HUES64 (cell line): ENCODE results near the gene CRTAC1.

Experiments
- H3K27ac ChIP-seq: 2 replicates; pipeline ENCODE4 v1.7.0; 2013; ENCODE audit warnings: low read depth, low read length, inconsistent platforms
- H3K27me3 ChIP-seq: 2 replicates; pipeline ENCODE4 v1.6.1; 2013; ENCODE audit warnings: mild to moderate bottlenecking, low read length; ENCODE audit not compliant: insufficient read depth
- H3K36me3 ChIP-seq: 2 replicates; pipeline ENCODE4 v1.6.1; 2013; ENCODE audit warnings: mild to moderate bottlenecking, low read length; ENCODE audit not compliant: insufficient read depth
- H3K4me1 ChIP-seq: 2 replicates; pipeline ENCODE4 v1.6.1; 2013; ENCODE audit warnings: mild to moderate bottlenecking, low read length, moderate library complexity; ENCODE audit not compliant: insufficient read depth
- H3K4me3 ChIP-seq: 2 replicates; pipeline ENCODE4 v1.5.1; 2013; ENCODE audit warnings: mild to moderate bottlenecking, low read length, moderate library complexity
- H3K9ac ChIP-seq: 2 replicates; pipeline ENCODE4 v1.6.1; 2013; ENCODE audit warnings: mild to moderate bottlenecking, low read depth, low read length
- H3K9me3 ChIP-seq: 2 replicates; pipeline ENCODE4 v1.6.1; 2013; ENCODE audit warnings: low read depth, low read length; ENCODE audit not compliant: insufficient read depth
- WGBS: fragments of 150-250, 120-280 bp; methylation state at CpG from one replicate; pipeline ENCODE4 v1.1.7; 2013; ENCODE audit warnings: missing lambda C conversion rate; 5-methylcytosine and 5-hydroxymethylcytosine counted together

CRTAC1 gene

GRCh38 chr10:97820096-97820704 is 210.2 kb downstream of the CRTAC1 start:
- WGBS: 99% methylated on average over 6 of the region's 8 CpGs

DNA sequence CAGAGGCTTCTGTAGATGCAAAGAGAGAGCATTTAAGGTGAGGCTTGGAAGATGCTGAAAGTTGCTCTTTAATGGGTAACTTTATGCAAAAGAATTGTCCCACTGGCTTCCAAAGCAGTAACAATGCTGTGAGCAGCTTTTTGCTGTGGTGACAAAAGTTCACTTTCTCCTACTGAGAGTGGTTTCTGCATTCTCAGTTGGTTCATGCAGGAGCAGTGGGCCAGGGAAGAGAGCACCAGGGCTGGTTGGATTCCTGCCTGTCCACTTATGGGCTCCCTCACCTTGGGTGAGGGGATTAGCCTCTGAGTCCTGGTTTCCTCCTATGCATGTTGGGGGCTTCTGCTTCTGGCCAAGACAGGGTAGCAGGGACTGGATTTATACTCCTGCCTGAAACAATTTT is 211.8 kb downstream of the CRTAC1 start:
- Histone ChIP-seq H3K27ac (no peak overlapping the region), H3K9ac (no peak overlapping the region), H3K4me3 (no peak overlapping the region), H3K4me1 (peaks cover 12% of the 10 kb centered on the region; the same call in 1 of the 2 replicates), H3K36me3 (no peaks in the 10 kb centered on the region), H3K27me3 (no peaks in the 10 kb centered on the region), H3K9me3 (no peaks in the 10 kb centered on the region)

More at GRCh38 chr10:97820096-97820704, 210.2 kb downstream of the CRTAC1 start:
- no peak overlapping the region for H3K27ac ChIP-seq
- peaks cover 12% of the 10 kb centered on the region; the same call in 1 of the 2 replicates for H3K4me1 ChIP-seq
- no peak overlapping the region for H3K4me3 ChIP-seq
- no peaks in the 10 kb centered on the region for H3K9me3 ChIP-seq
- H3K9ac ChIP-seq: no peak overlapping the region
- no peaks in the 10 kb centered on the region for H3K27me3 ChIP-seq
- no peaks in the 10 kb centered on the region for H3K36me3 ChIP-seq

DNA sequence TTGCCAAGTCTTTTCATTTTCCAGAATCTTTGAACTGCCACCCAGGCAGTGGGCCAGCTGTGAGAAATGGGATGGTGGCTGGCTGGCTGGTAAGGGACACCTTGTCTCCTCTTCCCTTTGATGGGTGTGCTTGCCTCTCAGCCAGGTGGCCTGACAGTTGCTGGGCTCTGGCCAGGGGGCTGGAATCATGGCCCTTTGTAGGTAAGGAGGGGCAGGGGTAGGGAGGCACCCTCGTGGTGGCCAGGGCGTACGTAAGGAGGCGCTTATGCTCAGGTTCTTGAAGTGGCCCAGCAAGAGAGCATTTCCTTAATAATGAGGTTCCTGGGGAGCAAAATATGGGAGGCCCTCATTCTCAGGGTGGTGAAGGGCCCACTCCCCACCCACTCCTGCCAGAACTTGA is 213.8 kb downstream of the CRTAC1 start:
- H3K27ac ChIP-seq: no peak overlapping the region
- H3K27me3 ChIP-seq: no peaks in the 10 kb centered on the region
- no peaks in the 10 kb centered on the region for H3K36me3 ChIP-seq
- no peak overlapping the region for H3K4me3 ChIP-seq
- H3K9ac ChIP-seq: no peak overlapping the region
- 83% methylated on average over 4 of the region's 4 CpGs for WGBS
- H3K9me3 ChIP-seq: no peaks in the 10 kb centered on the region
- peaks cover 7% of the 10 kb centered on the region; the same call in 1 of the 2 replicates for H3K4me1 ChIP-seq
